NB4 (cell line): Measurements from ENCODE around the gene SUMO3.

Source experiments
- DNase-seq: peaks from one replicate; pipeline ENCODE4 v3.0.0; 2010; ENCODE audit warnings: low read depth
- H3K4me3 ChIP-seq: one replicate; pipeline ENCODE4 v1.5.1; 2011; ENCODE audit warnings: mild to moderate bottlenecking, low read depth, low read length, moderate library complexity
- MAX ChIP-seq: IDR thresholded peaks from 2 replicates; pipeline ENCODE4 v1.6.1; 2011; ENCODE audit warnings: low read depth, low read length
- MYC ChIP-seq: IDR thresholded peaks from 2 replicates; pipeline ENCODE4 v1.6.1; 2011; ENCODE audit warnings: low read depth, low read length
- POLR2A ChIP-seq: IDR thresholded peaks from 2 replicates; pipeline ENCODE4 v1.6.1; 2011; ENCODE audit warnings: mild to moderate bottlenecking; ENCODE audit not compliant: insufficient read length; ENCODE audit errors: extremely low read depth
- TF ChIP-seq, protein P1 (sequence below): IDR thresholded peaks from one replicate; pipeline ENCODE4 v1.5.1; 2012; ENCODE audit warnings: low read depth, low read length

SUMO3 gene

GRCh38 chr21:44783020-44783696 is 34.7 kb downstream of the SUMO3 start:
- DNase-seq, result no peak
- TF ChIP-seq MAX (no peak), MYC (no peak), POLR2A (no peak)
- TF ChIP-seq, protein P1, sequence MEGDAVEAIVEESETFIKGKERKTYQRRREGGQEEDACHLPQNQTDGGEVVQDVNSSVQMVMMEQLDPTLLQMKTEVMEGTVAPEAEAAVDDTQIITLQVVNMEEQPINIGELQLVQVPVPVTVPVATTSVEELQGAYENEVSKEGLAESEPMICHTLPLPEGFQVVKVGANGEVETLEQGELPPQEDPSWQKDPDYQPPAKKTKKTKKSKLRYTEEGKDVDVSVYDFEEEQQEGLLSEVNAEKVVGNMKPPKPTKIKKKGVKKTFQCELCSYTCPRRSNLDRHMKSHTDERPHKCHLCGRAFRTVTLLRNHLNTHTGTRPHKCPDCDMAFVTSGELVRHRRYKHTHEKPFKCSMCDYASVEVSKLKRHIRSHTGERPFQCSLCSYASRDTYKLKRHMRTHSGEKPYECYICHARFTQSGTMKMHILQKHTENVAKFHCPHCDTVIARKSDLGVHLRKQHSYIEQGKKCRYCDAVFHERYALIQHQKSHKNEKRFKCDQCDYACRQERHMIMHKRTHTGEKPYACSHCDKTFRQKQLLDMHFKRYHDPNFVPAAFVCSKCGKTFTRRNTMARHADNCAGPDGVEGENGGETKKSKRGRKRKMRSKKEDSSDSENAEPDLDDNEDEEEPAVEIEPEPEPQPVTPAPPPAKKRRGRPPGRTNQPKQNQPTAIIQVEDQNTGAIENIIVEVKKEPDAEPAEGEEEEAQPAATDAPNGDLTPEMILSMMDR, result no peak
- H3K4me3 ChIP-seq, result no peak overlapping the region

DNA sequence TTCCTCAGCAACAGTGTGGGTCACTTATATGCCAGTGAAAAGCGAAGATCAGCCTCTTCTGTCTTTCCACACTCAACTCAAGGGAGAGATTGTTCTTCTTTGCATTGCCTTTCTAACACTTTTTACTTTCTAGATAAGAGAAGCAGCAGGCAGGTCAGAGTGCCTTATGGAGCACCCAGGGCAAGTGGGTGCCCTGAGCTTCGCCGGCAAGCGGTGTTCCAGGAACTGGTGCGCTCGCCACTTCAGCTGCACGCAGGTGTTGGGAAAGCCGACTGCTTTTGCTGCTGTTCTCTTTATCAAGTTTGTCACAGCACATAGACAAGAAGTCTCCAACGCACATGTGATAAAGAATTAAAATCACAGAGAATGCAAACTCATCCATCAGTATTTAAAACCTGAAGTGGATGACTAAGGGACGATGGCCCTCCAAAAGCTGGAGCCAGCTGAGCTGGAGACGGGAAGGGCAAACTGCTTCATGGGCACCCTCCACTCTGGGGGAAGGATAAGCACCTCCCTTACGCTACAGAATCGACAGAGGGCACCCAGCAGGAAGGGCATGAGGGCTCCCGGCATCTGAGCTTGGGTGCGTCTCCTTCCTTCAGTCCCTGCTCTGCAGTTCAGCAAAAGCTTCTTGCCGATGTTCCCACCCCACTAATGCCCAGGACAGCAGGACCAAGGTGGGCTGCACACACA is 36.9 kb downstream of the SUMO3 start:
- no peak overlapping the region for H3K4me3 ChIP-seq
- no peak for DNase-seq
- TF ChIP-seq, protein P1, result no peak
- TF ChIP-seq MYC (no peak), MAX (no peak), POLR2A (no peak)

DNA sequence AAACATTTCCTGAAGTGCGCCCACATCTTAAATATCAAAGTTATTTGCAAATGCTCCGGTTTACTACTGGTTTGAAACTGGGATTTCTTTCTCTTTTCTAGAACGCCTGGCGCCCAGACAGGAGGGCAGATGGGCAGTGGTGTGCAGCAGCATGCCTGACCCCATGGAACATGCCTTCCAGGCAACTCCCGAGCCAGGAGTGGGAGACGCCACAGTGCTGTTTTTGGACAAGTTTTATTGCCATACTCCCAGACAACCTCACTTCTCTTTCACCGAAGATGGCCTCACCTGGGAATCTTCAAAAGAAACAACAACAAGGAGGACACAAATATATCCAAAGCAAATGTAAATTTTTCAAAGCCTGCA is 37.7 kb downstream of the SUMO3 start:
- DNase-seq, result no peak
- no peak for TF ChIP-seq MAX
- TF ChIP-seq, protein P1, result no peak
- no peak for TF ChIP-seq POLR2A
- TF ChIP-seq MYC, result no peak
- H3K4me3 ChIP-seq, result no peak overlapping the region

GRCh38 chr21:44779417-44780136 is 38.3 kb downstream of the SUMO3 start:
- DNase-seq, result no peak
- TF ChIP-seq POLR2A (no peak), MYC (no peak), MAX (no peak)
- TF ChIP-seq, protein P1, result no peak
- H3K4me3 ChIP-seq, result no peak overlapping the region

GRCh38 chr21:44778983-44779382 is 38.9 kb downstream of the SUMO3 start:
- DNase-seq, result no peak
- TF ChIP-seq MAX, result no peak
- H3K4me3 ChIP-seq, result no peak overlapping the region

- no peak for DNase-seq
- no peak overlapping the region for H3K4me3 ChIP-seq
- TF ChIP-seq MYC (no peak), POLR2A (no peak), MAX (no peak)
- TF ChIP-seq, protein P1, result no peak
Measured at GRCh38 chr21:44778499-44778911, 39.4 kb downstream of the SUMO3 start.
